SK-N-SH treated with all-trans-retinoic acid at 6 μM for 48 hours (cell line): ENCODE results near the gene STRADB.

Experiments used
- ARNTL ChIP-seq: fragments of 450-650 bp; formaldehyde crosslinking; IDR thresholded peaks from 2 replicates; pipeline ENCODE4 v1.5.0; 2020; ENCODE audit warnings: low read depth, mild to moderate bottlenecking, moderate library complexity, borderline replicate concordance
- CSDC2 ChIP-seq: fragments of 250-450 bp; sonication (Bioruptor Pico); IDR thresholded peaks from 2 replicates; pipeline ENCODE4 v1.5.0; 2020; ENCODE audit warnings: mild to moderate bottlenecking, moderate library complexity
- ESRRG ChIP-seq: fragments of 250-450 bp; sonication (Bioruptor Pico); IDR thresholded peaks from 2 replicates; pipeline ENCODE4 v1.6.1; 2021; ENCODE audit warnings: mild to moderate bottlenecking
- PATZ1 ChIP-seq: fragments of 250-450 bp; sonication (Bioruptor Pico); IDR thresholded peaks from 2 replicates; pipeline ENCODE4 v1.8.0; 2020; ENCODE audit warnings: mild to moderate bottlenecking, moderate library complexity, borderline replicate concordance
- ZNF70 ChIP-seq: fragments of 450-650 bp; formaldehyde crosslinking; IDR thresholded peaks from 2 replicates; pipeline ENCODE4 v1.5.0; 2020; ENCODE audit warnings: mild to moderate bottlenecking, moderate library complexity

- TF ChIP-seq PATZ1 (no peak), CSDC2 (CRISPR knock-in tag) (no peak), ESRRG (no peak), ZNF70 (CRISPR knock-in tag) (no peak), ARNTL (CRISPR knock-in tag) (no peak)
These were observed 16.1 kb downstream of the STRADB start for GRCh38 chr2:201467666-201468065.
